AG09309 (cell line): ENCODE measurements around the gene ANKRD36C.
"Not testable (repeated sequence)": the region's sequence is repeated elsewhere in the genome, so short reads cannot be mapped to it uniquely, and the experiment has no call there.

Experiments
- DNase-seq: peaks from one replicate; pipeline ENCODE4 v3.0.0-alpha.2; 2010; ENCODE audit warnings: low read depth
- H3K4me3 ChIP-seq: 2 replicates; pipeline ENCODE4 v1.5.1; 2011; ENCODE audit warnings: mild to moderate bottlenecking, low read depth, low read length, moderate library complexity; ENCODE audit not compliant: control insufficient read depth
- TF ChIP-seq, protein P1 (sequence below): IDR thresholded peaks from 2 replicates; pipeline ENCODE4 v1.5.1; 2011; ENCODE audit warnings: mild to moderate bottlenecking, low read depth, low read length, inconsistent platforms; ENCODE audit not compliant: insufficient read depth, control insufficient read depth; ENCODE audit errors: missing control alignments

ANKRD36C gene

DNA sequence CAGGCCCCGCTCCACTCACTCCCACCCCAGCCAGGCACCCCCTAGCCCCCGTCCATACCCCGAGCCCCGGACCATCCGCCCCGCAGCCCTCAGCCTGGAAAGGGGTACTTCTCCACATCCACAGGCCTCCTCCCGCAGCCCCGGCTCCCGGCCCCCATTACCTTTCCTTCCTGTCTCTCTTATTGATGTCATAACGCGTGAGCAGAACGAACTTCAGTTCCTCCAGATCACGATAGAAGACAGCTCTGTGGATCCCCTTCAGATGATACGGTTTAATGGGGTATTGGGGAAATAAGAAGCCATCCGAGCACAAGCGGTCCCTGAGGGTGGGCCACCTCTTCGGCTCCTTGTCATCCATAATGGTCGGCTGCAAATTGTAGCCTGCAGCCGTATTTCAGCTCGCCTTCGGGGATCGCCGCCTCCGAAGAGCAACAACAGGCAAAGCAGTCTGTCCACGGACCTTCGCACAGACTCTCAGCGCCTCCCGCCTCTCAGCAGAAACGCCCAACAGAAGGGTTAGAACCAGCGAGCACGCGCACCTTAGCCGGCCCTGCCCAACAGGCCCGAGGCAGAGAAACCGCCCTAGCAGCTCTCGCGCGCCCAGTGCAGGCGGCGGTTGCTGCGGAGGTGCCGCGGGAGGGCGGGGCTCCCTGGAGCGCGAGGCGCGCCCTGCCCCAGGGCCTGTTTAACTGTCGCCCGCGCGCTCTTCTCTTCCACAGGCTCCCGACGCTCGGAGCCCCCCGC, at the start of gene ANKRD36C:
ANKRD36C (minus strand) TSS at position 474 of the 744 bp plus-strand sequence; CDS start at position 358, 116 bp downstream.
- peak within 1 kb of the TSS; percentile 72 for H3K4me3 ChIP-seq
- DNase-seq = not testable (repeated sequence)

- not testable (repeated sequence) for H3K4me3 ChIP-seq, DNase-seq
These were observed 43.9 kb upstream of the ANKRD36C start for GRCh38 chr2:96035554-96035953.

GRCh38 chr2:96034792-96035191, 43.2 kb upstream of the ANKRD36C start, which contains the start of gene GPAT2:
TSS of gene GPAT2 (minus strand) at chr2:96034916. CDS start at chr2:96032359, 2,557 bp downstream.
- H3K4me3 ChIP-seq, DNase-seq: not testable (repeated sequence)

DNA sequence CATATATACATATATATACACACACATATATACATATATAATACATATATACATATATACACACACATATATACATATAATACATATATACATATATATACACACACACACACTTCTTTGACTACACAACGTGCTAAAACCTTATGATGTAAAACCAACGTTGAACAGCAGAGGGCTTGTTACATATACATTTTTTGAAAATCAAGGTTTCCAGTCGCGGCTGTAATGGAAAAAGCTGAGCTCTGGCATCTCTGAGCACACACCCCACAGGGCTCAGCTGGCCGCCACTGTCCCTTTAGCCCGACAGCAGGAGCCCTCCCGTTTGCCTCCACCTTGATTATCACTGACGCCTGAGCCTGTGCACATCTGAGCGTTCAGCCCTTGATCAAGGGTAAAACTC, 42.4 kb upstream of the ANKRD36C start:
- not testable (repeated sequence) for DNase-seq, H3K4me3 ChIP-seq

DNA sequence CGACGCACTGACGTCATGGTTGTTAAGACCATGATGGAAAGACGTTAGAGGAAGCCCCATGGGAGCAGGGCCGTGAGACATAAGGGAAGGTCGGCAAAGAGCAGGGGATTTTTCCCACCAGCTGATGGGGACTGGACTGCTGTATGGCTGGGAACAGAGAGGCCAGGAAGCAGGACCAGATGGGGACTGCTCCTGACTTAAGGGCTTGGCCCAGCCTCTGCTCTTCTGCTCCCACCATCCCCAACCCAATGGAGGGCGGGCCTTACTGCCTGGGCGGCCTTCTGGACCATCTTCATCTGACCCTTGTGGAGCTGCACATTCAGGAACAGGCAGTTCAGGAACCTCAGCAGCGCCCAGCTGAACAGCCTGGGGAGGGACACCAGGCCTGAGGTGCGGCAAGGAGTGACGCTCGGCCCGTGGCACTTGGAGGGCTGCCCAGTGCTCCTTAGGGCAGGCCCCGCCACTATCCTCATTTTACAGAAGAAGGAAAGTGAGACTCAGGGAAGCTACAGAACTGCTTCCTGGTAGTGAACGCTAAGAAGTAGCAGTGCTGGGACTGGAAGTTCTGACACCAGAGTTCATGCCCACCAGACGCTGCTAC, 36.2 kb upstream of the ANKRD36C start:
- DNase-seq, H3K4me3 ChIP-seq: not testable (repeated sequence)

DNA sequence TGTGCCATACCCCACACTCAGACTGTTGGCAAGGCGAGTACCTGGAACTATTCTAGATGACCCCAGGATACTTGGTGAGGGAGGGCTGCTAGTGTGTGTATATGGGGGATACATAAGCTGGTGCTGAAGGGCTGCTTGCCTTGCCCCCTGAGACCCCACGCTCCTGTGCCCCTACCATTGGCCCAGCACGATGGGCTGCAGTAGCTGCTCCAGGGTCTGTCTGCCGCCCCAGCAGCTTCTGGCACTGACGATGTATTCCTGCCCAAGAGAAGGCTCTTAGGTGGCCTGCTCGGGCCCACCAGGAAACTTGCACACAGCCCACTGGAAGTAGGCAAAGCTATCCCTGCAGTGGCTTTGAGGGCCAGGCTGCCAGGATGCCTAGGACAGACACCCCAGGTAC, 34.1 kb upstream of the ANKRD36C start:
- not testable (repeated sequence) for DNase-seq, H3K4me3 ChIP-seq

- TF ChIP-seq, protein P1, sequence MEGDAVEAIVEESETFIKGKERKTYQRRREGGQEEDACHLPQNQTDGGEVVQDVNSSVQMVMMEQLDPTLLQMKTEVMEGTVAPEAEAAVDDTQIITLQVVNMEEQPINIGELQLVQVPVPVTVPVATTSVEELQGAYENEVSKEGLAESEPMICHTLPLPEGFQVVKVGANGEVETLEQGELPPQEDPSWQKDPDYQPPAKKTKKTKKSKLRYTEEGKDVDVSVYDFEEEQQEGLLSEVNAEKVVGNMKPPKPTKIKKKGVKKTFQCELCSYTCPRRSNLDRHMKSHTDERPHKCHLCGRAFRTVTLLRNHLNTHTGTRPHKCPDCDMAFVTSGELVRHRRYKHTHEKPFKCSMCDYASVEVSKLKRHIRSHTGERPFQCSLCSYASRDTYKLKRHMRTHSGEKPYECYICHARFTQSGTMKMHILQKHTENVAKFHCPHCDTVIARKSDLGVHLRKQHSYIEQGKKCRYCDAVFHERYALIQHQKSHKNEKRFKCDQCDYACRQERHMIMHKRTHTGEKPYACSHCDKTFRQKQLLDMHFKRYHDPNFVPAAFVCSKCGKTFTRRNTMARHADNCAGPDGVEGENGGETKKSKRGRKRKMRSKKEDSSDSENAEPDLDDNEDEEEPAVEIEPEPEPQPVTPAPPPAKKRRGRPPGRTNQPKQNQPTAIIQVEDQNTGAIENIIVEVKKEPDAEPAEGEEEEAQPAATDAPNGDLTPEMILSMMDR = no peak
- no peak overlapping the region for H3K4me3 ChIP-seq
These were observed 33.5 kb upstream of the ANKRD36C start for GRCh38 chr2:96025194-96025492.

DNA sequence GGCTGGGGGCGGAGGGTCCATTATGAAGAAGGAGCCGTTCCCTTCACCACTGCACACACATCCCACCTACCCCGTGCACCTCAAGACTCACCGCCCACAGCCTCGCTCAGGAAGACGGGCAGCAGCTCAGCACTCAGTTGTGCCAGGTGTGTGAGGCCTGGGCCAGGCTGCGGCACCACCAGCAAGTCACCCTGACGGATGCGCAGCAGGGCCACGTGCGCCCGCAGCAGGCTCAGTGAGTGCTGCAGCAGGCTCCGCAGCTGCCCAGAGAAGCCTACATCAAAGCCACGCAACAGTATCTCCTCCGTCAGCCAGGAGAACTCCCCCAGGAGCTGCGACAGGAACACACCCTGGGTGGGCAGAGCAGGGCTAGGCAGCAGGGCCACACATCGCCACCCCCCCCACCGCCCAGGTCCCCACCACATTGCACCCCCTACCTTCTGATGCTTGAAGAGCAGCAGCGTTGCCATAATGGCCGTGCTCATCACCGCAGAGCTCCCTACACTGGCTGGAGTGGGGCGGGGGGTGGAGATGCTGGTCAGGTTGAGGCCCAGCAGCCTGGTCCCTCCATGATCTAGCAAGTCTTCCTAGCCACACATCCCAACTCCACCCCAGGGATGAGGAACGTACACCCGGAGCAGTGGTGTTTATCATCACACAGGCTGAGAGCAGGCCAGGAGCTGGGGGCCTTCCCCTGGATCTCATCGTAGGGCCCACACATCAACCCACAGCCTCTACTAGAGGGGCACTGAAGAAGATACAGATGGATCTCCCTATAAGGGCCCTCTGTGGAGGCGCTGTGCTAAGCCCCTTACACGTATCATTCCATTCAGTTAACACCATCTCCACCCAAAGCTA, 32.9 kb upstream of the ANKRD36C start:
- no peak for DNase-seq
- TF ChIP-seq, protein P1 = no peak
- no peak overlapping the region for H3K4me3 ChIP-seq

More at GRCh38 chr2:96025194-96025492, 33.5 kb upstream of the ANKRD36C start:
- DNase-seq = no peak

- not testable (repeated sequence) for DNase-seq, H3K4me3 ChIP-seq
These were observed 32.1 kb upstream of the ANKRD36C start for GRCh38 chr2:96023701-96024100.

- DNase-seq = peak; percentile 21
- not testable (repeated sequence) for H3K4me3 ChIP-seq
- TF ChIP-seq, protein P1 = peak; percentile 84
These were observed 31.2 kb upstream of the ANKRD36C start for GRCh38 chr2:96022701-96023447.

GRCh38 chr2:96022126-96022525, 30.5 kb upstream of the ANKRD36C start:
- DNase-seq = not testable (repeated sequence)

DNA sequence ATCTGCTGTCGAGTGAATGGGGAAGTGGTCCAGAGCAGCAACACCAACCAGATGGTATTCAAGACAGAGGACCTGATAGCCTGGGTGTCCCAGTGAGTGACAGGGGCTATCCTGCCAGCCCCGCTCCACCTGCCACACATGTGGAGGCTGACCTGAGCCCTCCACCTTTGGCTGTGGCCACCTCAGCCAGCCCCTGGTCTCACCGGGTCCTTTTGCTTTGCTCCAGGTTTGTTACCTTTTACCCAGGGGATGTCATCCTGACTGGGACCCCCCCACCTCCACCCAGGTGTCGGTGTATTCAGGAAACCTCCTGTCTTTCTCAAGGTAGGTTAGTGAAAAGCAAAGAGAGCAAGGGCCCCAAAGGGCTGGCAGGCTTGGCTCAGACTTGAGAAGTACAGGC, 29.5 kb upstream of the ANKRD36C start:
- DNase-seq, H3K4me3 ChIP-seq: not testable (repeated sequence)

More at GRCh38 chr2:96022126-96022525, 30.5 kb upstream of the ANKRD36C start:
- H3K4me3 ChIP-seq = not testable (repeated sequence)

GRCh38 chr2:96019909-96020590, 28.4 kb upstream of the ANKRD36C start:
- H3K4me3 ChIP-seq, DNase-seq: not testable (repeated sequence)

GRCh38 chr2:96016321-96016720, 24.7 kb upstream of the ANKRD36C start:
- H3K4me3 ChIP-seq, DNase-seq: not testable (repeated sequence)
